H1 (cell line): ENCODE results near the gene SLC39A11. TPM values are rescaled to one million over a fixed set of nuclear protein-coding genes. Genes with fewer than 3 reads are reported as not detected.

Experiments
- CTCF ChIA-PET: fragments of 300-600 bp; sonication (Branson Sonifier 250); formaldehyde crosslinking; loops from one replicate; lab custom pipeline; 2021; ENCODE audit not compliant: partially characterized antibody; lab: Charles Lee
- POLR2A ChIA-PET: fragments of 300-600 bp; sonication (Branson Sonifier 250); formaldehyde crosslinking; loops from one replicate; lab custom pipeline; 2021; ENCODE audit warnings: inconsistent platforms; ENCODE audit not compliant: partially characterized antibody; lab: Charles Lee
- DNase-seq, 2 experiments: peaks; one replicate each; pipeline versions ENCODE4 v3.0.0 to v3.0.0-alpha.2; 2010 to 2022; ENCODE audit warnings: low spot score in 2 of 2, low read depth in 1 of 2, mixed read lengths in 1 of 2
- FAIRE-seq: peaks from 2 replicates; lab custom pipeline; 2011; peaks lifted over from hg19 to GRCh38; lab: Jason Lieb, UNC
- H2AFZ ChIP-seq: 2 replicates; pipeline ENCODE4 v1.8.1; 2012; ENCODE audit warnings: low read length, inconsistent platforms
- H2AK5ac ChIP-seq: 2 replicates; pipeline ENCODE4 v1.6.1; 2013; ENCODE audit warnings: low read depth, low read length
- H2BK120ac ChIP-seq: replicated peaks from 2 replicates; pipeline ENCODE3; 2013; ENCODE audit warnings: low read depth, low read length, inconsistent platforms
- H2BK12ac ChIP-seq: 2 replicates; pipeline ENCODE4 v1.6.1; 2013; ENCODE audit warnings: low read depth, low read length
- H2BK15ac ChIP-seq: 2 replicates; pipeline ENCODE4 v1.6.1; 2013; ENCODE audit warnings: low read length
- H2BK20ac ChIP-seq: 2 replicates; pipeline ENCODE4 v1.6.1; 2013; ENCODE audit warnings: low read length
- H2BK5ac ChIP-seq: 2 replicates; pipeline ENCODE4 v1.6.1; 2013; ENCODE audit warnings: low read depth, low read length
- H3K14ac ChIP-seq: 2 replicates; pipeline ENCODE4 v1.6.1; 2013; ENCODE audit warnings: inconsistent platforms; ENCODE audit not compliant: insufficient read length
- H3K18ac ChIP-seq: 2 replicates; pipeline ENCODE4 v1.6.1; 2013; ENCODE audit warnings: low read length; ENCODE audit errors: extremely low read depth
- H3K23ac ChIP-seq: 2 replicates; pipeline ENCODE4 v1.6.1; 2013; ENCODE audit warnings: inconsistent platforms; ENCODE audit not compliant: insufficient read length
- H3K23me2 ChIP-seq: 2 replicates; pipeline ENCODE4 v1.6.1; 2013; ENCODE audit warnings: low read depth, low read length
- H3K27ac ChIP-seq: 2 replicates; pipeline ENCODE4 v1.6.1; 2011; ENCODE audit warnings: low read depth, low read length, inconsistent platforms
- H3K27me3 ChIP-seq, 4 experiments: replicated peaks in 1 of 4; 1 replicate in 1 of 4; 2 replicates in 3 of 4; pipeline versions ENCODE4 v1.6.1 to v1.8.1; 2011 to 2013; ENCODE audit warnings: low read length in 3 of 4, mild to moderate bottlenecking in 3 of 4, inconsistent platforms in 2 of 4, mixed read lengths in 2 of 4, moderate library complexity in 1 of 4; ENCODE audit not compliant: control insufficient read depth in 3 of 4, insufficient read depth in 3 of 4; ENCODE audit errors: extremely low read depth in 1 of 4
- H3K36me3 ChIP-seq, 4 experiments: 2 replicates each; pipeline versions ENCODE4 v1.6.1 to v1.8.1; 2011 to 2013; ENCODE audit warnings: mild to moderate bottlenecking in 4 of 4, low read length in 3 of 4, moderate library complexity in 2 of 4, control low read depth in 1 of 4, inconsistent platforms in 1 of 4; ENCODE audit not compliant: insufficient read depth in 4 of 4, control insufficient read depth in 2 of 4
- H3K4ac ChIP-seq: replicated peaks from 2 replicates; pipeline ENCODE3; 2013; ENCODE audit warnings: low read length, low read depth, mixed read lengths, inconsistent platforms; ENCODE audit not compliant: insufficient read length
- H3K4me1 ChIP-seq, 4 experiments: replicated peaks in 1 of 4; 1 replicate in 1 of 4; 2 replicates in 3 of 4; pipeline versions ENCODE4 v1.6.1 to v1.8.1; 2011 to 2013; ENCODE audit warnings: low read length in 3 of 4, inconsistent platforms in 2 of 4, mixed read lengths in 1 of 4; ENCODE audit not compliant: insufficient read depth in 4 of 4, control insufficient read depth in 3 of 4
- H3K4me2 ChIP-seq, 2 experiments: 2 replicates each; pipeline versions ENCODE4 v1.6.1 to v1.8.1; 2011 to 2013; ENCODE audit warnings: low read depth in 2 of 2, low read length in 2 of 2, control low read depth in 1 of 2, inconsistent platforms in 1 of 2, mild to moderate bottlenecking in 1 of 2; ENCODE audit not compliant: insufficient read depth in 1 of 2
- H3K4me3 ChIP-seq, 4 experiments: fragments of 200-600, 300-600 bp in 1 of 4; sonication (generic), shearing (Covaris generic), sonication (Bioruptor Twin) in 1 of 4; 2 replicates each; pipeline versions ENCODE4 v1.5.1 to v1.8.1; 2011 to 2016; ENCODE audit warnings: low read length in 4 of 4, low read depth in 3 of 4, control low read depth in 2 of 4, inconsistent platforms in 2 of 4, mild to moderate bottlenecking in 2 of 4, mixed read lengths in 1 of 4, moderate library complexity in 1 of 4; ENCODE audit not compliant: insufficient read depth in 2 of 4; ENCODE audit errors: extremely low read depth in 1 of 4
- H3K56ac ChIP-seq: replicated peaks from 2 replicates; pipeline ENCODE3; 2013; ENCODE audit warnings: low read depth, mild to moderate bottlenecking, mixed read lengths, low read length, inconsistent platforms; ENCODE audit not compliant: insufficient read length
- H3K79me1 ChIP-seq: 2 replicates; pipeline ENCODE4 v1.6.1; 2013; ENCODE audit warnings: low read depth, low read length, control low read depth
- H3K79me2 ChIP-seq, 2 experiments: 2 replicates each; pipeline versions ENCODE4 v1.6.1 to v1.8.1; 2012 to 2013; ENCODE audit warnings: low read length in 2 of 2, mild to moderate bottlenecking in 2 of 2, inconsistent platforms in 1 of 2; ENCODE audit not compliant: insufficient read depth in 2 of 2, control insufficient read depth in 1 of 2
- H3K9ac ChIP-seq, 4 experiments: replicated peaks in 1 of 4; 1 replicate in 1 of 4; 2 replicates in 3 of 4; pipeline versions ENCODE4 v1.6.1 to v1.8.1; 2011 to 2013; ENCODE audit warnings: low read depth in 3 of 4, low read length in 3 of 4, control low read depth in 2 of 4, mild to moderate bottlenecking in 2 of 4, moderate library complexity in 2 of 4, inconsistent platforms in 1 of 4; ENCODE audit errors: extremely low read depth in 1 of 4
- H3K9me3 ChIP-seq, 2 experiments: 2 replicates each; pipeline versions ENCODE4 v1.6.1 to v1.8.1; 2012 to 2013; ENCODE audit warnings: mild to moderate bottlenecking in 2 of 2, moderate library complexity in 2 of 2, control low read depth in 1 of 2, inconsistent platforms in 1 of 2, low read depth in 1 of 2, low read length in 1 of 2, mixed read lengths in 1 of 2; ENCODE audit not compliant: insufficient read depth in 2 of 2
- H4K20me1 ChIP-seq, 2 experiments: replicated peaks in 1 of 2; 2 replicates each; pipeline versions ENCODE3 to v1.8.1; 2011 to 2013; ENCODE audit warnings: inconsistent platforms in 2 of 2, low read length in 2 of 2, mild to moderate bottlenecking in 1 of 2; ENCODE audit not compliant: insufficient read depth in 2 of 2, control insufficient read depth in 1 of 2
- H4K5ac ChIP-seq: 2 replicates; pipeline ENCODE4 v1.6.1; 2013; ENCODE audit warnings: low read length, low read depth, mixed read lengths, inconsistent platforms; ENCODE audit not compliant: insufficient read length
- H4K8ac ChIP-seq: 2 replicates; pipeline ENCODE4 v1.8.0; 2013; ENCODE audit warnings: mild to moderate bottlenecking, moderate library complexity, low read length, inconsistent platforms; ENCODE audit not compliant: insufficient read depth; ENCODE audit errors: extremely low read depth
- H4K91ac ChIP-seq: replicated peaks from 2 replicates; pipeline ENCODE3; 2013; ENCODE audit warnings: low read length, mixed read lengths, inconsistent platforms; ENCODE audit not compliant: insufficient read length
- CEBPB ChIP-seq: IDR thresholded peaks from 2 replicates; pipeline ENCODE4 v1.6.1; 2012; ENCODE audit warnings: low read depth, low read length
- MAX ChIP-seq: IDR thresholded peaks from 2 replicates; pipeline ENCODE4 v1.6.1; 2012; ENCODE audit warnings: inconsistent platforms
- WGBS, 2 experiments: shearing (Covaris generic) in 1 of 2; methylation state at CpG; one replicate each; pipeline versions ENCODE4 v1.1.6 to v1.1.7; 2013 to 2015; ENCODE audit warnings: low lambda C conversion rate in 2 of 2, mixed read lengths in 2 of 2, inconsistent platforms in 1 of 2, low coverage in 1 of 2, missing lambda C conversion rate in 1 of 2; ENCODE audit not compliant: insufficient replicate concordance in 2 of 2, insufficient coverage in 1 of 2, insufficient read length in 1 of 2; ENCODE audit errors: extremely low coverage in 1 of 2, missing lambda C conversion rate in 1 of 2; 5-methylcytosine and 5-hydroxymethylcytosine counted together
- polyA plus RNA-seq, 7 experiments: library from polyadenylated mRNA; depleted of rRNA in 3 of 7; stranded (reverse) in 5 of 7; unstranded in 2 of 7; fragments of >200 nt in 5 of 7; fragments of 200-250 nt in 2 of 7; gene quantifications; 1 replicate in 5 of 7; 2 replicates in 1 of 7; 4 replicates in 1 of 7; pipeline versions ENCODE4 v1.2.1 to v1.2.3, GENCODE V29; 2011 to 2013; ENCODE audit warnings: missing spikeins in 2 of 7, mixed read lengths in 2 of 7
- total RNA-seq: library from RNA; stranded (reverse); fragmentation: NEBNext Ultra II Directional; extraction: Animal tissue kit (Norgen Biotek cat#: 25700); gene quantifications from 2 replicates; pipeline ENCODE4 v1.2.1, GENCODE V29; 2021

The SLC39A11 gene
- total and polyA plus RNA-seq, 2 of the 8 experiments (the other 6 are each of a cell fraction or from before 2014, with no cell fraction given): 12.2 to 19.6 TPM

GRCh38 chr17:72788950-72789585, 303.4 kb downstream of the SLC39A11 start:
- Histone ChIP-seq H2BK15ac (no peak overlapping the region), H4K8ac (no peak overlapping the region), H3K79me2 (no peaks in the 10 kb centered on the region), H2BK5ac (no peak overlapping the region), H2BK20ac (no peak overlapping the region), H2BK12ac (no peak overlapping the region), H3K4ac (no peak overlapping the region), H3K4me3 (no peak overlapping the region), H2AK5ac (no peak overlapping the region), H4K20me1 (no peaks in the 10 kb centered on the region), H3K27ac (no peak overlapping the region), H4K91ac (no peak overlapping the region), H3K18ac (no peak overlapping the region), H3K79me1 (no peaks in the 10 kb centered on the region), H3K4me2 (no peak overlapping the region), H3K4me1 (no peaks in the 10 kb centered on the region), H3K36me3 (no peaks in the 10 kb centered on the region), H3K56ac (no peak overlapping the region), H2BK120ac (no peak overlapping the region), H3K9ac (no peak overlapping the region; a peak in 1 of 7 replicates), H3K27me3 (no peaks in the 10 kb centered on the region), H2AFZ (no peak overlapping the region), H3K14ac (no peak overlapping the region), H3K23me2 (no peaks in the 10 kb centered on the region), H3K9me3 (0 out of 4 replicates have a peak, but pooled peaks cover 0 to 3% of the 10 kb centered on the region in 2 experiments), H4K5ac (no peak overlapping the region), H3K23ac (no peak overlapping the region)
- CTCF ChIA-PET: no interaction called here
- FAIRE-seq: no peak
- DNase-seq: no peak
- TF ChIP-seq MAX (no peak), CEBPB (peak; percentile 86)
- POLR2A ChIA-PET: no interaction called here
- WGBS, 2 experiments: 91% methylated on average over 19 of the region's 19 CpGs; no CpG with 5 or more reads in 1 of the 2 experiments
